Spleen (tissue), 7 donors: ENCODE measurements around the gene SLC47A2.

Source experiments
- CTCF ChIP-seq, 11 experiments: fragments of 200-600 bp in 7 of 11; fragments of 450-650 bp in 4 of 11; sonication (generic) in 4 of 11; IDR thresholded peaks in 8 of 11; conservative IDR thresholded peaks in 3 of 11; 1 replicate in 7 of 11; 2 replicates in 4 of 11; pipeline versions ENCODE4 v1.4.0 to v1.8.0; 2016 to 2021; ENCODE audit warnings: antibody characterized with exemption in 11 of 11, inconsistent platforms in 4 of 11, mild to moderate bottlenecking in 1 of 11
- POLR2A ChIP-seq, 3 donors: fragments of 450-650 bp; IDR thresholded peaks; one replicate each; pipeline ENCODE4 v1.5.1; 2017; ENCODE audit warnings: antibody characterized with exemption in 3 of 3, mild to moderate bottlenecking in 1 of 3
- donor health status: DM: no; HTN: no; CAD: no; lungs with moderate emphysema.
- donor health status: DM: no; HTN: no; CAD: no.
- donor health status: DM: no; HTN: no; CAD: no.

GRCh38 chr17:19714542-19715411 lies 1.6 kb downstream of the SLC47A2 start:
- TF ChIP-seq POLR2A (IDR thresholded peaks at IDR 0.05) (no peak), CTCF (IDR thresholded peaks at IDR 0.05 in 8 of 11, conservative IDR thresholded peaks at IDR 0.05 in 3 of 11) (no peak)
